ENCODE measurements around the gene GRIN3B. TPM values are rescaled to one million over a fixed set of nuclear protein-coding genes. Genes with fewer than 3 reads are reported as not detected.

GRIN3B gene
- total and polyA plus RNA-seq, 9 of the 15 experiments (the other 6 are each of a cell fraction or from before 2014, with no cell fraction given) = 0.06 to 0.95 (median 0.19) TPM; not detected in 6

- TF ChIP-seq NR0B1 (IDR thresholded peaks at IDR 0.05; ENCODE audit: partially characterized antibody) (no peak), NFXL1 (CRISPR knock-in tag; IDR thresholded peaks at IDR 0.05) (no peak), ZNF384 (IDR thresholded peaks at IDR 0.05; ENCODE audit: low read depth, low read length) (peak; percentile 41; the same call in 1 of the 2 replicates), POLR2G (IDR thresholded peaks at IDR 0.05; ENCODE audit: low read depth, low read length) (peak; percentile 22; the same call in 1 of the 2 replicates), REST (IDR thresholded peaks at IDR 0.05; ENCODE audit: borderline replicate concordance) (peak; percentile 83), REST (CRISPR knock-in tag; IDR thresholded peaks at IDR 0.05; ENCODE audit: low read depth) (no peak), DEAF1 (CRISPR knock-in tag; IDR thresholded peaks at IDR 0.05) (no peak), STAG1 (CRISPR knock-in tag; IDR thresholded peaks at IDR 0.05; ENCODE audit: borderline replicate concordance) (no peak), RFX1 (IDR thresholded peaks at IDR 0.05) (no peak), CREB5 (CRISPR knock-in tag; IDR thresholded peaks at IDR 0.05) (no peak), EHMT2 (IDR thresholded peaks at IDR 0.05) (no peak)
Observed at GRCh38 chr19:964761-965694, 35.2 kb upstream of the GRIN3B start (continued).

Data from K562 (cell line).